Left lung (tissue), 10 donors: ENCODE data around the gene TARBP2. TPM values are rescaled to one million over a fixed set of nuclear protein-coding genes. Genes with fewer than 3 reads are reported as not detected.
A peak's percentile ranks its signal among the peaks of the same experiment; 100 is the strongest.

Experiments used
- ATAC-seq: fragments of 200-7000 bp; cut with Tn5 transposase; one replicate; pipeline ENCODE4 v1.9.1; 2020; ENCODE audit warnings: moderate library complexity
- DNase-seq, 4 donors: peaks; one replicate each; pipeline ENCODE4 v3.0.0-alpha.2; 2013 to 2020
- H3K27ac ChIP-seq, 2 donors: fragments of 200-600 bp; sonication (generic) in 1 of 2; one replicate each; pipeline versions ENCODE4 v1.5.0 to v1.8.0; 2020 to 2021
- H3K27me3 ChIP-seq, 2 donors: fragments of 200-600 bp; sonication (generic) in 1 of 2; one replicate each; pipeline versions ENCODE4 v1.5.0 to v1.8.0; 2020 to 2021
- H3K36me3 ChIP-seq, 2 donors: fragments of 200-600 bp; sonication (generic) in 1 of 2; one replicate each; pipeline versions ENCODE4 v1.5.0 to v1.8.0; 2020 to 2021
- H3K4me1 ChIP-seq, 2 donors: fragments of 200-600 bp; one replicate each; pipeline ENCODE4 v1.8.0; 2021
- H3K4me3 ChIP-seq, 2 donors: fragments of 200-600 bp; sonication (generic) in 1 of 2; one replicate each; pipeline versions ENCODE4 v1.5.0 to v1.8.0; 2020 to 2021; ENCODE audit warnings: mild to moderate bottlenecking in 1 of 2
- H3K9me3 ChIP-seq, 2 donors: fragments of 200-600 bp; sonication (generic) in 1 of 2; one replicate each; pipeline versions ENCODE4 v1.5.0 to v1.8.0; 2020 to 2021
- intact Hi-C, 2 donors: fragments of 100-400 bp; cut with DNase I; formaldehyde crosslinking; loops; one replicate each; pipeline versions ENCODE4 v1.11.2 to v1.14.2; 2022
- polyA plus RNA-seq, 6 donors: library from polyadenylated mRNA; unstranded; fragments of 120-200 nt; gene quantifications; one replicate each; pipeline ENCODE4 v1.2.1, GENCODE V29; 2013; ENCODE audit not compliant: insufficient read length in 6 of 6
- total RNA-seq, 2 donors: library from RNA; stranded (reverse); fragmentation: NEBNext Ultra II Directional; extraction: Animal tissue kit (Norgen Biotek cat#: 25700); gene quantifications; one replicate each; pipeline ENCODE4 v1.2.1, GENCODE V29; 2021
- TF ChIP-seq, protein P1 (sequence below), 2 donors: fragments of 200-600 bp; sonication (generic) in 1 of 2; IDR thresholded peaks; one replicate each; pipeline versions ENCODE4 v1.5.0 to v1.8.0; 2021; ENCODE audit warnings: antibody characterized with exemption in 2 of 2
- donor health status: DM: no; HTN: yes; CAD: no.
- donor health status: DM: no; HTN: no; CAD: no.

The TARBP2 gene
- total and polyA plus RNA-seq, 8 donors: 35.6 to 58.6 (median 48.1) TPM

DNA sequence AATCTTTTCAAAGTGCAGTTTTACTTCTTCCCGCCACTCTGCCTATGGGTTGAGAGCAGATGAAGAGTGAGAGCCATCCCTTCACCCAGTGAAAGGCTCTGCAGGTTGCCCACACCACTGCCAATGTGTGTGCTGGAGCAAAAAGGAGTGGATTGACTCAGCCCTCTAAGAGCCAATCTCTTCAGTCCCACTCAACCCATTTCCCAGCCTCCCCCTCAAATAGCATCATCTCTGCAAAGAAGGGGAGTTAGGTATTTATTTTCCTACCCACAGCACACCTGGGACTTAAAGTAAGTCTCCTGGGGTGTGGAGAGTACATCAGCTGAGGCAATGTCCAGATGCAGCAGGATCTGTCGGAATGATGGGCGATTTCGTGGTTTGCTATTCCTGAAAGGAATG, 17.1 kb upstream of the TARBP2 start:
- TF ChIP-seq, protein P1, sequence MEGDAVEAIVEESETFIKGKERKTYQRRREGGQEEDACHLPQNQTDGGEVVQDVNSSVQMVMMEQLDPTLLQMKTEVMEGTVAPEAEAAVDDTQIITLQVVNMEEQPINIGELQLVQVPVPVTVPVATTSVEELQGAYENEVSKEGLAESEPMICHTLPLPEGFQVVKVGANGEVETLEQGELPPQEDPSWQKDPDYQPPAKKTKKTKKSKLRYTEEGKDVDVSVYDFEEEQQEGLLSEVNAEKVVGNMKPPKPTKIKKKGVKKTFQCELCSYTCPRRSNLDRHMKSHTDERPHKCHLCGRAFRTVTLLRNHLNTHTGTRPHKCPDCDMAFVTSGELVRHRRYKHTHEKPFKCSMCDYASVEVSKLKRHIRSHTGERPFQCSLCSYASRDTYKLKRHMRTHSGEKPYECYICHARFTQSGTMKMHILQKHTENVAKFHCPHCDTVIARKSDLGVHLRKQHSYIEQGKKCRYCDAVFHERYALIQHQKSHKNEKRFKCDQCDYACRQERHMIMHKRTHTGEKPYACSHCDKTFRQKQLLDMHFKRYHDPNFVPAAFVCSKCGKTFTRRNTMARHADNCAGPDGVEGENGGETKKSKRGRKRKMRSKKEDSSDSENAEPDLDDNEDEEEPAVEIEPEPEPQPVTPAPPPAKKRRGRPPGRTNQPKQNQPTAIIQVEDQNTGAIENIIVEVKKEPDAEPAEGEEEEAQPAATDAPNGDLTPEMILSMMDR (IDR thresholded peaks at IDR 0.05): no peak
- Histone ChIP-seq H3K36me3 (peaks cover 0 to 90% of the 10 kb centered on the region in 2 donors), H3K27me3 (no peaks in the 10 kb centered on the region), H3K9me3 (no peaks in the 10 kb centered on the region), H3K4me3 (no peak overlapping the region), H3K4me1 (peaks cover 0 to 20% of the 10 kb centered on the region in 2 donors), H3K27ac (peak overlapping the region in 1 of 2 donors; percentile 33)
- ATAC-seq: no peak
- intact Hi-C loops: no loop called here
- DNase-seq: no peak

DNA sequence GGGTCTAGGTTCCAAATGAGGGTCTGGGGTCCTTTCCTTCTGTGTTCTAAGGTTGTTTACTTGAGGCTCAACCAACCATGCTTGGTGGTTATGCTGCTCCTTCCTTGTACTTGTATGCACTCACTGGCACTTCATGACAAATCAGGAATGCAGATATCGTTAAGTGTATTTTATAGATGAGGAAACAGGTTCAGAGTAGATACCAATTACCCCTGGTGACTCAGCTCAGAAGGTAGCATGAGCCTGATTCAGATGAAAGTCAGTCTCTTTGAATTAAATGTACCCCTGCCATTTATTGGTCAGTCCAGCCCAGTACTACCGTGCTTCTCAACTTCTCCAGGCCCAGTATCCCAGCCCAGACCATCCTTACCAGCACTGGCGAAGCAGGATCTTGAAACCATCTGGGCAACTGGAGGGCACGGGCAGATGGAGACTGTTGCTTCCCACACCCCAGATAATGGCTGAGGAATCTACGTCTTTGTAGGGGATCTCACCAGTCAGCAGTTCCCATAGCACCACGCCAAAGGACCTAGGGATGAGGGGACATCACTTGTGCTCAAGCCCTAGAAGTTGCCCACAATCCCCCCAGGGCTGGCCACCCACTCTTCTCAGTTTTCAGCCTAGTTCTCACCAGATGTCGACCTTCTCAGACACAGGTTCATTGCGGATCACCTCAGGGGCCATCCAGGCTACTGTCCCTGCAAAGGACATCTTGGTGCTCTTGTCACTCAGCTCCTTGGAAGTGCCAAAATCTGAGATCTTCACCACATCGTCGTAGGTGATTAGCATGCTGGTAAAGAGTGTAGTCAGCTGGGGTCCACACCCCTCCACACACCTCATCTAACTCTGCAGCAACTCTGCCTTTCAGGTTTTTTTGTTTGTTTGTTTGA, 16.2 kb upstream of the TARBP2 start:
- H3K27ac ChIP-seq: no peak overlapping the region

DNA sequence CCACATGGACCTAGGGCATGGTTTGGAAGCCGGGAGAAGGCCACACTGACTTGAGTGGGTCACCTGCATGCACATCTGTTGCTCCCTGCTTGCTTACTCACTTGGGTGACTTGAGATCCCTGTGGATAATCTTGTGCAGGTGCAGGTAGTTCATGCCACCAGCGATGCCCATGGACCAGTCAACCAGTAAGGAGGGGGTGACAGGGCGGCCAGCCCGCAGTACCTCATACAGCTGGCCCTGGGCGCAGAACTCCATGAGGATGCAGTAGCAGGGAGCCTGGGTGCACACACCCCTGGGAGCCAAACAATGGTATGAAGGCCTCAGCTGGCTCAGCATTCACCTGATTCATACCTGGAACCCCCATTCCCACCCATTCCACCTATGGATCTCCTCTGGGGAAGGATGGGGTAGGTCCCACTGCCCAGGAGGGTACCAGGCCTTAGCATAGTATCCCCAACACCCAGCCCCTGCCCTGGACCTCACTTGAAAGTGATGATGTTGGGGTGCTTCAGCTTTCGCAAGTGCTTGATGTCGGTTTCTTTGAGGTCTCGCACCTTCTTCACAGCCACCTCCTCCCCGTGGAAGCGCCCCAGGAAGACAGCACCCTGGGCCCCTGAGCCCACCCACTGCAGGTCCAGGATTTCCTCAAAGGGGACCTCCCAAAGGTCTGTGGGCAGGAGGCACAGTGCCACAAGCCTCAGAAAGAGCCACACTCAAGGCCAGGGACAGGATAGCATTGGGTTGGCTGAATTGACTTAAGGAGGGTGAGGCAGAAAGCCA, 14.9 kb upstream of the TARBP2 start:
- no peak for DNase-seq
- no peak for ATAC-seq
- intact Hi-C loops: no loop called here
- Histone ChIP-seq H3K4me3 (no peak overlapping the region), H3K27me3 (no peaks in the 10 kb centered on the region), H3K9me3 (no peaks in the 10 kb centered on the region), H3K4me1 (peaks cover 0 to 10% of the 10 kb centered on the region in 2 donors), H3K27ac (no peak overlapping the region), H3K36me3 (peaks cover 0 to 68% of the 10 kb centered on the region in 2 donors)
- TF ChIP-seq, protein P1 (IDR thresholded peaks at IDR 0.05): no peak

More for the DNA sequence above, 16.2 kb upstream of the TARBP2 start:
- intact Hi-C loops: no loop called here
- Histone ChIP-seq H3K27me3 (no peaks in the 10 kb centered on the region), H3K4me1 (peaks cover 0 to 19% of the 10 kb centered on the region in 2 donors), H3K9me3 (no peaks in the 10 kb centered on the region), H3K4me3 (no peak overlapping the region), H3K36me3 (peaks cover 0 to 80% of the 10 kb centered on the region in 2 donors)
- no peak for DNase-seq
- TF ChIP-seq, protein P1 (IDR thresholded peaks at IDR 0.05): no peak
- ATAC-seq: peak; percentile 9

DNA sequence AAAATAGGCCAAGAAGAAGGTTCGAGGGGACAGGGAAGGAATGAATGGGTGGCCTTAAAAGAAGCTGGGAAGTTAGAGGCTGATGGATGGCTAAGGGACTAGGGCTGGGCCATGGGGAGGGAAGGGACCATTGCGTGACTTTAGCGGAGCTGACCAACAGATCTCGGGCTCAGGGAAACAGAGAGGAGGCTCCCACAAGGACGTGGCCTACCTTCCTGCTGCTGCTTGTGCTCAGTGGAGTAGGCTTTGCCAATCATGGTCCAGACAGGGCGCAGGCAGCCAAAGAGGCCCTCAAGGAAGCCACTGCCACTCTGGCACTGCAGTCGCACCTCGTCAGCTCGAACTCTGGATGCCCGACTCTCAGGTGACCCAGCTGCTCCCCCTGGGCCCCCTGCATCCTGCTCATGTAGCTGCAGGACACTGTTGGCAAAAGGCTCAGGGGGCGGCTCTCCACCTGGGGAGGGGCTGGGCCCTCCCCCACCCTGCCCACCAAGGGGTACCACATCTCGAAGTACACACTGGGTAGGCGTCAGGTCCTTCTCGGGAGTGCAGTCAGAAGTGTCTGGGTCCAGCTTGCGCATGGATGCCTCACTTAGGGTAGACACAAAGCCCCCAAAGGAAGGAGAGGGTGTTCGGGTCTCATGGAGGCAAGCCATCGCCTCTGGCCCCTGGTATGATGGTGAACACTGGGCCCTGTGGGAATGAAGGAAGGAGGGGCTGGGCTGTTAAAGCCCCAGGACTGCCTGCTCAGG, 14.2 kb upstream of the TARBP2 start:
- H3K27ac ChIP-seq: peak overlapping the region in 1 of 2 donors; percentile 1
- ATAC-seq: peak; percentile 5
- intact Hi-C loops: no loop called here

More for the DNA sequence above, 14.2 kb upstream of the TARBP2 start:
- no peaks in the 10 kb centered on the region for H3K27me3 ChIP-seq
- no peaks in the 10 kb centered on the region for H3K9me3 ChIP-seq
- DNase-seq: no peak
- no peak overlapping the region for H3K4me3 ChIP-seq
- TF ChIP-seq, protein P1 (IDR thresholded peaks at IDR 0.05): no peak
- H3K4me1 ChIP-seq: peaks cover 0 to 7% of the 10 kb centered on the region in 2 donors
- peaks cover 0 to 60% of the 10 kb centered on the region in 2 donors for H3K36me3 ChIP-seq
